Gastroesophageal sphincter (tissue), 4 donors: ENCODE results near the gene HOXA6. TPM values are rescaled to one million over a fixed set of nuclear protein-coding genes. Genes with fewer than 3 reads are reported as not detected.

Experiments used
- ATAC-seq: fragments of 150-250 bp; one replicate; pipeline ENCODE4 v1.9.1; 2016; ENCODE audit warnings: mild to moderate bottlenecking, moderate library complexity
- H3K27ac ChIP-seq, 4 donors: fragments of 200-600 bp; sonication (generic) in 3 of 4; 1 replicate in 3 of 4; 2 replicates in 1 of 4; pipeline ENCODE4 v1.5.1; 2016 to 2019
- H3K27me3 ChIP-seq: fragments of 200-600 bp; sonication (generic); one replicate; pipeline ENCODE4 v1.5.1; 2019
- H3K36me3 ChIP-seq, 2 donors: fragments of 200-600 bp; sonication (generic); one replicate each; pipeline ENCODE4 v1.5.1; 2019; ENCODE audit warnings: control low read depth in 1 of 2
- H3K4me1 ChIP-seq, 3 donors: fragments of 200-600 bp; sonication (generic); 1 replicate in 2 of 3; 2 replicates in 1 of 3; pipeline ENCODE4 v1.5.1; 2016 to 2019; ENCODE audit warnings: control low read depth in 2 of 3
- H3K4me3 ChIP-seq, 2 donors: fragments of 200-600 bp; sonication (generic); one replicate each; pipeline ENCODE4 v1.5.1; 2019; ENCODE audit warnings: mild to moderate bottlenecking in 1 of 2, moderate library complexity in 1 of 2
- H3K9me3 ChIP-seq, 3 donors: fragments of 200-600 bp; sonication (generic); one replicate each; pipeline ENCODE4 v1.5.1; 2017 to 2019; ENCODE audit warnings: control low read depth in 2 of 3
- CTCF ChIP-seq, 4 experiments: fragments of 200-600 bp in 2 of 4; fragments of 450-650 bp in 2 of 4; sonication (generic) in 1 of 4; IDR thresholded peaks; one replicate each; pipeline ENCODE4 v1.5.1; 2017 to 2019; ENCODE audit warnings: antibody characterized with exemption in 4 of 4, mild to moderate bottlenecking in 2 of 4, moderate library complexity in 2 of 4
- EP300 ChIP-seq: sonication (generic); formaldehyde crosslinking; IDR thresholded peaks from one replicate; pipeline ENCODE4 v1.6.1; 2017; ENCODE audit warnings: antibody characterized with exemption, mild to moderate bottlenecking
- POLR2A ChIP-seq, 2 donors: fragments of 450-650 bp; IDR thresholded peaks; one replicate each; pipeline ENCODE4 v1.6.1; 2017; ENCODE audit warnings: antibody characterized with exemption in 2 of 2, mild to moderate bottlenecking in 2 of 2, moderate library complexity in 1 of 2
- POLR2AphosphoS5 ChIP-seq: sonication (generic); formaldehyde crosslinking; IDR thresholded peaks from one replicate; pipeline ENCODE4 v1.6.1; 2017; ENCODE audit warnings: antibody characterized with exemption
- WGBS, 2 donors: methylation state at CpG; one replicate each; pipeline ENCODE4 v1.1.5; 2018; ENCODE audit warnings: low coverage in 1 of 2; 5-methylcytosine and 5-hydroxymethylcytosine counted together
- small RNA-seq, 4 donors: library from RNA; depleted of rRNA; stranded (forward); fragments of <200 nt; gene quantifications; one replicate each; pipeline ENCODE3, GENCODE V24; 2016
- total RNA-seq, 4 donors: library from RNA; depleted of rRNA; stranded (reverse); fragments of >200 nt; gene quantifications; one replicate each; pipeline ENCODE4 v1.1.0, GENCODE V29; 2016

The HOXA6 gene
- total RNA-seq, 4 donors from 2014 or later = 0.46 to 12.7 TPM; not detected in 2

GRCh38 chr7:27097686-27098577, 49.6 kb downstream of the HOXA6 start:
- Histone ChIP-seq H3K36me3 (no peaks in the 10 kb centered on the region), H3K27ac (peak overlapping the region; percentile 82 to 99 (median 96)), H3K4me3 (peak overlapping the region; percentile 74 to 96), H3K9me3 (no peaks in the 10 kb centered on the region), H3K27me3 (no peaks in the 10 kb centered on the region), H3K4me1 (peaks cover 0 to 46% (median 4%) of the 10 kb centered on the region in 3 donors)
- TF ChIP-seq EP300 (no peak), CTCF (IDR thresholded peaks at IDR 0.05) (peak in 1 of 4 experiments; percentile 24)
- ATAC-seq = no peak
- WGBS, 2 donors = 3 to 11% methylated on average over 6 to 12 of the region's 35 CpGs

GRCh38 chr7:27096768-27097514, 50.6 kb downstream of the HOXA6 start:
- peak; percentile 46 for ATAC-seq
- WGBS, 2 donors = 1 to 2% methylated on average over 14 to 16 of the region's 41 CpGs

GRCh38 chr7:27095897-27096767, 51.4 kb downstream of the HOXA6 start, which contains the start of gene HOXA1:
Gene HOXA1 (minus strand): TSS chr7:27096000. CDS start chr7:27095912, 88 bp downstream.
- WGBS, 2 donors = 0% methylated on average over 3 of the region's 68 CpGs
- Histone ChIP-seq H3K27ac (peak within 1 kb of the TSS; percentile 82 to 99 (median 96)), H3K4me3 (peak within 1 kb of the TSS; percentile 74 to 96), H3K9me3 (no peaks in the 10 kb centered on the region), H3K27me3 (no peaks in the 10 kb centered on the region), H3K36me3 (no peaks in the 10 kb centered on the region), H3K4me1 (peaks cover 0 to 45% (median 4%) of the 10 kb centered on the region in 3 donors)
- ATAC-seq = peak; percentile 90
- no peak for TF ChIP-seq EP300
- TF ChIP-seq CTCF (IDR thresholded peaks at IDR 0.05) = no peak
- TF ChIP-seq POLR2A (IDR thresholded peaks at IDR 0.05) = peak; percentile 86 to 94
- peak; percentile 98 for TF ChIP-seq POLR2AphosphoS5

More at GRCh38 chr7:27096768-27097514, 50.6 kb downstream of the HOXA6 start:
- Histone ChIP-seq H3K27me3 (no peaks in the 10 kb centered on the region), H3K27ac (peak overlapping the region; percentile 82 to 99 (median 96)), H3K4me3 (peak overlapping the region; percentile 74 to 96), H3K4me1 (peaks cover 0 to 46% (median 4%) of the 10 kb centered on the region in 3 donors), H3K9me3 (no peaks in the 10 kb centered on the region), H3K36me3 (no peaks in the 10 kb centered on the region)
- peak; percentile 54 for TF ChIP-seq POLR2AphosphoS5
- TF ChIP-seq CTCF (IDR thresholded peaks at IDR 0.05) = peak in 2 of 4 experiments; percentile 11 to 12
- TF ChIP-seq POLR2A (IDR thresholded peaks at IDR 0.05) = peak; percentile 61 to 62
- TF ChIP-seq EP300 = no peak

Small RNA genes lying within 50 kb of the gene (small RNA-seq; reads per million reads assigned to genes)
- gene AC004080.5 (0 reads per million in 4 donors), gene RF01977 (0 reads per million in 4 donors), gene RF02140 (0 reads per million in 4 donors), gene RF02141 (0 reads per million in 4 donors)

Other genes with a start within 250 kb of the HOXA6 start
- 1 to 10 TPM in 1 of 4 donors, under 1 TPM in 2, not detected in 1; 0.23 to 2.3 (median 0.27) TPM for gene HOXA1, start 51.8 kb downstream of the HOXA6 start, total RNA-seq
- 1 to 10 TPM; 3.1 to 7.0 (median 5.0) TPM for gene HOXA2, start 45.1 kb downstream of the HOXA6 start, total RNA-seq
- gene HOXA4, start 17.0 kb downstream of the HOXA6 start, total RNA-seq = 10 to 100 TPM in 3 of 4 donors, 1 to 10 TPM in 1; 8.6 to 20.2 (median 15.3) TPM
- gene HOXA5, start 4.1 kb downstream of the HOXA6 start, total RNA-seq = 10 to 100 TPM; 11.0 to 34.6 (median 29.3) TPM
- 10 to 100 TPM in 2 of 4 donors, 1 to 10 TPM in 2; 6.4 to 22.6 (median 10.3) TPM for gene HOXA3, start 4.8 kb upstream of the HOXA6 start, total RNA-seq
- gene HOXA7, start 8.9 kb upstream of the HOXA6 start, total RNA-seq = 1 to 10 TPM in 3 of 4 donors, under 1 TPM in 1; 0.85 to 5.1 (median 1.4) TPM
- under 1 TPM in 2 of 4 donors, not detected in 2; 0.54 to 0.89 TPM for gene HOXA9, start 17.8 kb upstream of the HOXA6 start, total RNA-seq
- under 1 TPM in 1 of 4 donors, not detected in 3; 0.67 TPM for gene HOXA10, start 26.5 kb upstream of the HOXA6 start, total RNA-seq
- under 1 TPM in 1 of 4 donors, not detected in 3; 0.12 TPM for gene HOXA11, start 37.5 kb upstream of the HOXA6 start, total RNA-seq
- gene HOXA13, start 52.3 kb upstream of the HOXA6 start, total RNA-seq = under 1 TPM in 1 of 4 donors, not detected in 3; 0.12 TPM
- not detected for gene EVX1, start 95.0 kb upstream of the HOXA6 start, total RNA-seq